SKM-1 treated with dmso at 0.1 percent for 144 hours (cell line): ENCODE measurements around the gene CTCF.
"Not testable (repeated sequence)": the region's sequence is repeated elsewhere in the genome, so short reads cannot be mapped to it uniquely, and the experiment has no call there.

Experiments
- DNase-seq: peaks from one replicate; lab custom pipeline; 2025; ENCODE audit not compliant: unreplicated experiment; lab: John Stamatoyannopoulos, UW

The CTCF gene

GRCh38 chr16:67562526-67562917 is at the start of gene CTCF:
Gene CTCF (plus strand): TSS chr16:67562526. CDS start chr16:67610833, 48,307 bp downstream.
- peak; percentile 80 for DNase-seq

GRCh38 chr16:67513892-67514291 is 48.4 kb upstream of the CTCF start:
- DNase-seq, result not testable (repeated sequence)

GRCh38 chr16:67514382-67514828 is 47.9 kb upstream of the CTCF start:
- DNase-seq, result peak; percentile 91

GRCh38 chr16:67516296-67517154 is 45.8 kb upstream of the CTCF start:
- DNase-seq, result no peak

- DNase-seq, result no peak
These were observed 45.2 kb upstream of the CTCF start for GRCh38 chr16:67517155-67517445.

- DNase-seq, result no peak
These were observed 44.5 kb upstream of the CTCF start for GRCh38 chr16:67517661-67518423.

- no peak for DNase-seq
These were observed 43.6 kb upstream of the CTCF start for GRCh38 chr16:67518676-67519075.

GRCh38 chr16:67519242-67519641 is 43.1 kb upstream of the CTCF start:
- no peak for DNase-seq

GRCh38 chr16:67521095-67521804 is 41.1 kb upstream of the CTCF start:
- peak; percentile 90 for DNase-seq

GRCh38 chr16:67525176-67525860 is 37.0 kb upstream of the CTCF start:
- DNase-seq, result no peak

GRCh38 chr16:67526149-67526791 is 36.1 kb upstream of the CTCF start:
- DNase-seq, result no peak

GRCh38 chr16:67528222-67528869 is 34.0 kb upstream of the CTCF start, which contains the start of gene RIPOR1:
Gene RIPOR1 (plus strand): TSS chr16:67528829. CDS start chr16:67538447, 9,618 bp downstream.
- peak; percentile 24 for DNase-seq

- no peak for DNase-seq
These were observed 33.3 kb upstream of the CTCF start for GRCh38 chr16:67528870-67529581.

- DNase-seq, result no peak
These were observed 32.7 kb upstream of the CTCF start for GRCh38 chr16:67529582-67530012.

- no peak for DNase-seq
These were observed 32.0 kb upstream of the CTCF start for GRCh38 chr16:67530013-67530939.

GRCh38 chr16:67531247-67531646 is 31.1 kb upstream of the CTCF start:
- DNase-seq, result peak; percentile 70

GRCh38 chr16:67533024-67533560 is 29.2 kb upstream of the CTCF start:
- DNase-seq, result no peak

GRCh38 chr16:67533987-67534386 is 28.3 kb upstream of the CTCF start:
- not testable (repeated sequence) for DNase-seq
